SH-SY5Y (cell line): ENCODE measurements around the gene ABCB8.

Experiments
- GATA2 ChIP-seq: IDR thresholded peaks from 2 replicates; pipeline ENCODE4 v1.6.1; 2011; ENCODE audit warnings: mild to moderate bottlenecking, low read depth, low read length
- GATA3 ChIP-seq: IDR thresholded peaks from 2 replicates; pipeline ENCODE4 v1.6.1; 2011; ENCODE audit warnings: low read depth, mild to moderate bottlenecking, low read length, moderate library complexity

DNA sequence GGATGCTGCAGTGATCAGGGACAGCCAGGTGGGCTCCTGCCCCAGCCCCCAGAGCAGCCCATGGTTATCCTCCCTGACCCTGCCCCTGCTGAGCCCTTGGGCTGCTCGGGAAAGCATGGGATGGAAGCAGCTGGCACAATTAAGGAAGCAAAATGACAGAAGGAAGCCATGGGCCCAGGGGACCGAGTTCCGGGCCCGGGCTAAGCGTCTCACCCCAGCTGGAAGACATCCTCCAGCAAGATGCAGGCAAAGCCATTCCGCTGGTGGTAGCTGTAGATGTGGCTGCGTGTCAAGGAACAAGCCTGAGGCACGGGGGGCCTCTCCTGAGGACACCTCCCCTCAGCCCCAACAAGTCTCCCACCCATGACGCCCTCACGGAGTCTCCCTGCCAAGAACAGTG is 5.0 kb upstream of the ABCB8 start:
- no peak for TF ChIP-seq GATA2
- no peak for TF ChIP-seq GATA3
